CD4-positive, alpha-beta T cell treated with Interleukin-2 at 100 ng/mL for 4 hours (primary cell): ENCODE data around the gene ATXN2.

ENCODE experiments used
- DNase-seq: peaks from one replicate; pipeline ENCODE4 v3.0.0-alpha.2; 2020; ENCODE audit warnings: low spot score

Gene ATXN2

DNA sequence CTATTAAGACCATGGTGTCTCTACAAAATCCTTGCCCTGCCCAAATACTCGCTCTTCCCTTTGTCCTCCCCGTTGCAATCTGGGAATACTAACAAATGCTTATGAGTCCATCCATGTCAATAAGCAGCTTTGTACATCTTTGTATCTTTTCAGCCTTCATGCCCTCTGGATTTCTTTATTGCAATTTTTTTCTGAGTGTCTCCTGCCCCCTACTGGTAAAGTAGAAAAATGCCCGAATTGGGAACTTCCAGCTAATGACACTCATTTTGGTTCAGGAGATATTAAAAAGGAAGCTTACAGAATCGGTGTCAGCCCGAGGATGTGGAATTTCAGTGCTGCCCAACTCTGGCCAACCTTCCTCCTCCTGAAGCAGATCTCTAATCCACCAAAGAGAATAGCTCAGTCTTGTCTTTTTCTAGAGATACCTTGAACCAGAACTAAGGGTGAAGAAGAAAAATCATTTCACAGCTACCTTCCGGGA is 147.4 kb downstream of the ATXN2 start:
- DNase-seq = peak; percentile 76

DNA sequence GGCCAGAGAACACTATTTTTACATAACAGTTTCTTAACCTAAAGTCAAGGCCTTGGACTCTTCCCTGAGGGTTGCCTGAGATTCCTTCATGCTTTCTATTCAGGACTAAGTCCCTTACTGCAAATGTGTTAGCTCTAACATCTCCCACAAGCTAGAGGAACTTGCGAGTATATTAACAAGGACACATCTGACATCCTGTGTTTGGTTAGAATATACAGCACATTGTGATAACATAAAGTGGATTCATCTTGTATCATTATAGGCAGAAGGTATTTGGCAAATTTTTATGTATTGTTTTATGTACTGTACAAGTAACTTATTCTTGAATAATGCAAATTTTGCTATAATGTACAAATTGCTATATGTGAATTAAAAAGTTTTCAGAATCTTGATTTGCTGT is 147.9 kb downstream of the ATXN2 start:
- DNase-seq = no peak

DNA sequence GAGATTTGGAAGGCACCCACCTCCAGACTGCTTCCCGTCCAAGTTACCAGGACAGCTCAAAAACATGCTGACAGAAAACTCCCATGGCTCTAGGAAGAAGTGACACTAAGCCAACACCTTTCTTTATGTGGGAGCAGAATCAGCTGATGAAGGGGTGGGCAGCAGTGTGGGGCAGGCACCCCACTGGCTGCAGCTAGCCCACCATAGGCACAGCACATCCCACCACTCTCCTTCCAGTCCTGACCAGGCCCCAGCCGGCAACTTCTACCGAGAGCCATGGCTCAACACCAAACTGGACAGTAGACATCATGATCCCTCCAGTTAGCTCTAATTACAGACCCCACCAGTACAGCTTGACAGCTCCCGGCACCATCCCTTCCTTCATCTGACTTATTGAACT is 148.4 kb downstream of the ATXN2 start:
- DNase-seq = no peak

DNA sequence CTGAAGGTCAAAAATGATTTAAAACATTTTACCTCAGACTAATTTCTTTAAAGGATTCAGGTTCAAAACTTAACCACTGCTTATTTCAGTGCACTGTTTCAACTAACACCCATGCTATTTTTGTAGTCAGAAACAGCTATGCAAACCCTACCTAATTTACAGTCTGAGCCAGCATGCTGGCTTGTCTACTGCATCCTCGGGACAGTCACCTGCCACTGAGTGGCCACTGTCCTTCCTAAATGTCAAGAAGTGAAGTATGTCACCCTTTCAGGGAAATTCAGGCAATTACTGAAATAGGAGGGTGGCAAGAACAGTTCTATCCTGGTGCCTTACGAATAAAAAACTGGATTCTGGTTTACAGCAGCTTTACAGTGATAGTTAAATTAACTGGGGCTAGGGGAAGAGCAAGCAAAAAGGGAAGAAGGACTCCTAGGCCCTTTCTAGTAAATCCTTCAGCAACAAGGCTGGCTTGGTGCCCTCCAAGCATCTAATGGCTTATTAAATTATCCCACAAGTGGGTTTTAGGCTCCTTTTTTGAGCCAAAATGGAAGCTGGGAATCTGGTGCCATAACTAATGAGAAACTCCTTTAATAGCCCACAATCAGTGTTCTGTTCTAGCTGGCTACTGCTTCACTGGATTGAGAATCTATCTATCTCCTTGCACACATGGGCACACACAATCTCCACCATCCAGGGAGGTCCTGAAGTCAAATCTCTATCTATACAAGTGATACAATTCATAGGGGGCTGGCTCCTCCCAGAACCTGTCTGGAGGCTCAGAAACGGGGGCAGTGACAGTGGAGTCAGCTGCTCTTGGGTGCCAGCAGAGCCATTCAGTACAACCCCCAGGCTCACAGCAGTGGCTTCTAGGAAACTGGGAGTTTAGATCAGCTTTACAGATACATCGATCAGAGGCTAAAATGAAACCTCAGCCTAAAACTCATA is 150.0 kb downstream of the ATXN2 start:
- no peak for DNase-seq

DNA sequence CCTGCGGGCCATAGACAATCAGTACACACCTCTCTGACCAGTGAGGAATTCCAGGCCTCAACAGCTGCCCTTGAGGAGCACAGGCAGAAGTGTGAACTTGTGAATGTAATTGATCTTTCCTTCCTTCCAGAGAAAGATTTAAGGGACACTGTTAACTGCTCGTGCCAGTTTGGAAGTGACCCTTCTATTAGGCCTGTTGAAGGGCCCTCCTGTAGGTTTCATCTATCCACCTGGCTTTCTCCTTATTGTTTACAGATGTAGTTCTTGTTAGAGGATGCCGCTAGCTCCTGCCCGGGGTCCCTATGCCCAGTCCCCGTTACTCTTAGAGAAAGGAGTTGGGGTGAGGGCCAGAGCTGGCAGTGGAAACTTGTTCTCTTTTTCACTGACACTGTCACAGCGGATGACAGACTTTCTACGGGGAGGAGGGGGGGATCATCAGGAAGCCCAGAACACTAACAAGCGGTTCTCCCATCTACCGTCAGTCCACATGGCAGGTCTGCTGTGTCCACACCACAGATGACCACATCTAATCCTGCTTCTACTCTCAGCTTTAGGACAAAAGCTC is 150.8 kb downstream of the ATXN2 start:
- no peak for DNase-seq

DNA sequence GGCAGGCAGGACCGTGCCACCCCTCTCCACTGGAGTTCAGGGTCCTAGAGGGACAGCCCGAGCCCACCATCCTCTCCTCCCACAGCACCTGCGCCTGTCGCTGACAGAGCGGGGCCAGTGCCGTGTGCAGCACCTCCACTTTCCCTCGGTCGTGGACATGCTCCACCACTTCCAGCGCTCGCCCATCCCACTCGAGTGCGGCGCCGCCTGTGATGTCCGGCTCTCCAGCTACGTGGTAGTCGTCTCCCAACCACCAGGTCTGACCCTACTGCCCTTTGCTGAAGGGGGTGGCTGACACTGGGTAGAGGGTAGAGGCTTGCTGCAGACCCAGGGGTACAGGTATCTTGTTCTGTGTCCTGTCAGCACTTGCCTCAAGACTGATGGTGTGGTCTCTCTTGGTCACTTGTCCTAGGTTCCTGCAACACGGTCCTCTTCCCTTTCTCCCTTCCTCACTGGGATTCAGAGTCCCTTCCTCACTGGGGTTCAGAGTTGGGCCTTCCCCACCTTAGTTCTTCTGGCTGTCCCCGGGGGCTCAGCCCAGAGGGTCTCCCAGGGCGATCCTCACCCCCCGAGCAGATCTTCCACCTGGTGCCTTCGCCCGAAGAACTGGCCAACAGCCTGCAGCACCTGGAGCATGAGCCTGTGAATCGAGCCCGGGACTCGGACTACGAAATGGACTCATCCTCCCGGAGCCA is 151.4 kb downstream of the ATXN2 start:
- no peak for DNase-seq

DNA sequence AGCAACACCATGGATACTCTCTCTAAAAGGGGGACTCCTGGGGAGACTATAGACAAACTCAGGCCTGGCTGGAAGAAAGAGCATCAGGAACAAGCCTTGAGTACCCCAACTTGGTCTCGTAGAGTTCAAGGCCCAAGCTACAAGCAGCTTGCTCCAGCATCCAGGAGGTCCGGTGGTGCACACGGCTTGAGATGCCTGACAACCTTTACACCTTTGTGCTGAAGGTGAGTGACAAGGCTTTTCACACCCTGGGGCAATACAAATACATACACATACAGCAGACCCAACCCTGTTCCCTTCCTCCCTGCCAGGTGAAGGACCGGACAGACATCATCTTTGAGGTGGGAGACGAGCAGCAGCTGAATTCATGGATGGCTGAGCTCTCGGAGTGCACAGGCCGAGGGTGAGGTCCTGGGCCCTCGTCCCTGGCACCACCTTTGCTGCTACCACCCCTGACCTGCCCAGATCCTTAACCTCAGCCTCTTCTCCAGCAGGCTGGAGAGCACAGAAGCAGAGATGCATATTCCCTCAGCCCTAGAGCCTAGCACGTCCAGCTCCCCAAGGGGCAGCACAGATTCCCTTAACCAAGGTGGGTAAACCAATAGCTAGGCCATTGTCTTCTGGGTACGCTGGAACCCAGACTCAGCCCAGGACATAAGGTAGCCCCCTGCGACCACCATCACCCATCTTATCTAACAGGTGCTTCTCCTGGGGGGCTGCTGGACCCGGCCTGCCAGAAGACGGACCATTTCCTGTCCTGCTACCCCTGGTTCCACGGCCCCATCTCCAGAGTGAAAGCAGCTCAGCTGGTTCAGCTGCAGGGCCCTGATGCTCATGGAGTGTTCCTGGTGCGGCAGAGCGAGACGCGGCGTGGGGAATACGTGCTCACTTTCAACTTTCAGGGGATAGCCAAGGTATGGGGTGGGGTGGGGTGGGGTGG is 152.2 kb downstream of the ATXN2 start:
- no peak for DNase-seq

DNA sequence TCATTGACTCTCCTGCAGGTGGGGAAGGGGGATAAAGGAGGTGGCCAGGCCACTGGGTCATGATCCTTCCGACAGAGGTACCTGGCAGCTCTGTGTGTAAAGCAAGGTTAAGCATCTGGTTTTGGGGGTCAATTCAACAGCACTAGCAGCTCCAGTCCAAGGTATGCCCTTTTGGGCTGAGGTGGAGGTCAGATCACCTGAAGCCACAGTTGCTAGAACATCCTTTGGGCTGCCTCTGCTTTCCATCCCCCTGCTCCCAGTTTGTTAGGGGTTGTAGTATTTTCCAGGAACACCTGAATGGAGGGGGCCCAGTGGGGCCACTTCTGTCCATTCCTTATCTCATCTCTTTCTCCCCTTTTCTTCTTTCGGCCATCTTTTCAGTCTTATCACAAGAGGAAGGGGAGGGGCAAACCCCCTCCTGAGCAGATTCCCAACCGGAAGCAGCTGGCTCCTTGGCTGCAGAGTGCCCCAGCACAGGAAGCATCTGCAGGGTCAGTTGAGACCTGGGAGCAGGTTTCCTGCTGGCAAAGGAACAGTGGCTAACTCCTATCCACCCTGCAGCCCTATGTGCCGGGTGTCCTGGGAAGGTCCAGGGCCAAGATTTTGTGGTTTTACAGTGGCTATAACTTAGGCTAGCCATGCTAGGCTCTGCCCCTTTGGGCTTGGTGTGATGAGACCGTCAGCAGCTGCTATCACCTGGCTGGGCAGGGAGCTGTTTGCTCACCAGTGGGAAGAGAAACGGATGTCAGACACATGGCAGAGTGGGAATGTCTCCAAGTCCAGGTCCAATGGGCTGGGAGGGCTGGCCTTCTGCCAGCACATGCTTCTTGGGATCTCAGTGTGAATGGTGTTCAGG is 153.2 kb downstream of the ATXN2 start:
- DNase-seq = no peak

DNA sequence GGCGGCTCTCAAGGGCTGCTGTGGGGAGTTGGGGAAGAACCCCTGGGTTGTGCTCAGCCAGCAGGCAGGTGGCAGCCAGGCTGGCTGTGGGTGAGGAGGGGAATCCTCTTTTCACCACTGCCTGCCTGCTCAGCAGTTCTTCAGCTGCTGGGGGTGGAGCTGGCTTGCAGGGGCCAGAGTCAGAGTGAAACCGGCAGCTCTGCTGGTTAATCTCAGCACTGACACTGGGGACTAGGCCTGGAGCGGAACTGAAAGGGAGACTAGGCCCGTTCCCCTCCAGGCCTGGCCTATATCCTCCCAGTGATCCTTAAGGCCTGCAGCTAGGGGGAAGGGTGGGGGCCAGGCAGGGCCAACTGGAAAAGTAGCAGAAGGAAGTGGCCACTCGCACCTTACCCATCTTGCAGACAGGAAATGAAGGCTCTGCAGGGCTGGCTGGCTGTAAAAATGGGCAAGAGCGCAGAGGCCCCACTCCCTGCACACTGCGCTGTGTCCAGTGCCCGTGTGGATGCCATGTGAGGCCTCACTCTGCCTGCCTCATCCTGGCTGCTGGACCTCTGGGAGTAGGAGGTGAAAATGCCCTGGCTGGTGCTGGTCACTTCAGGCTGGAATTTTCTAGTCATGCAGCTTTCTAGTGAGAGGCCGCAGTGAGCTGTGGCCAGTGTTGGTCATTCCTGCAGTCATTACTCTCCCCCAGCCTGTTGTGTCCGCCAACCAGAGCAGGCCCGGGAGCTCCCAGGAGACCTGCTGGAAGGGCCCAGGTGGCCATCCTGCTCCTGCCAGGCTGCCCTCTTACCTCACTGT is 154.0 kb downstream of the ATXN2 start:
- peak; percentile 87 for DNase-seq

DNA sequence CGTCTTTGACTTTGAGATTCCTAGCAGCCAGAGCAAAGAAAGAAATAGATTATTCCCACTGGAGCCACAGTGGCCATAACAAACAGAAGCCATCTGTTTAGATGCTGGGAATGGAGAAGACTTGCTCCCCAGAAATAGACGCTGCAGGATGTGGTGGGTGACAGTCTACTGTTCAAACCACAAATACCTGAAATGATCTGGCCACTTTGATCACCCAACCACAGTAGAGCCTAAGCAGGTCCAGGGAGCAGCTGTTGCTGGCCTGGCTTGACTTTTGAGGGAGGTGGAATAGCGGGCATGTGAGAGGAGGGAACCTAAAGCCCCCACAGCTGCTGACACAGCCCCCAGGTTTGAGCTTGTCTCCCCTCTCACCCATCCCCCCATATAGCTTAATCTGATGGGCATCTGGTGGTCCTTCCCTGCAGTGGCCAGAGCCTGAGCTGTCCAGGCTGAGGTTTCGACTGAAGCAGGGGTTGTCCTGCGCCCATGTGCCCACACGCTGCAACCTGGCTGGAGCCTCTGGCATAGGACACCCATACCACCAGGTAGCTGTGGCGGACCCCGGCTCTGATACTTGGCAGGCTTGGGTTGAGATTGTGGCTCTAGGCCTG is 154.7 kb downstream of the ATXN2 start:
- DNase-seq = no peak

DNA sequence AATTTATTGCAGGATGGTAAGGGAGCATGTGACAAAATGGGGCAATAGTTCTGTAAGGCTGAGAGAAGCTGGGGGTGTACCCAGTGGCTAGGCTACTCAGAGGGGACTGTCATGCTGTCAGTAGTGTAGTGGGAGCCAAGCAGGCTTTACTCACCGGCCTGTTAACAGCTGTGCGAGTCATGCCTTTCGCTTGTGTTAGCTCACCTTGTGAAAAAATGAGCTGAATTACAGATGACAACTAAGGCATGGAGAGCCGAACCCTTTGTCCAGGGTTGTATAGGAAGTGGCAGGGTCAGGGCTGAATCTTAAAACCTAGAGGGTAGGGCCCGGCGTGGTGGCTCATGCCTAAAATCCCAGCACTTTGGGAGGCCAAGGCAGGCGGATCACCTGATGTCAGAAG is 155.5 kb downstream of the ATXN2 start:
- peak; percentile 54 for DNase-seq

DNA sequence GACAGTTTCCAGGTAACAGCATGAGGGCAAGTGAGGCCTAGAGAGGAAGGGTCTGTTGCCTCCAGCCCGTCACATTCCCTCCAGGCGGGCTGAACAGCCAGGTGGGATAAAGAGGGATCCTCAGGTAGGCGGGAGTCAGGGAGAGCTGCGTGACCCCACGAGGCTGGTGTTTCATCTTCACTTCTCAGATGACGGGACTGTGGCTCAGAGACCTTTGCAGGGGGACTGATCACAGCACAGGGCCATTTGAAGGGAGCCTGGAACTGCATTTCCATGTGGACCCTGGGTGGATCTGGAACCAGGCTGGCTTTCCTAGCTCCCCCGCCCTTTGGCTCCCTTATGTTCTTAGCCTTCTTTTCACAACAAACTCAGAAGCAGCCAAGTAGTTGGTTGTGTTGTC is 156.0 kb downstream of the ATXN2 start:
- DNase-seq = no peak

DNA sequence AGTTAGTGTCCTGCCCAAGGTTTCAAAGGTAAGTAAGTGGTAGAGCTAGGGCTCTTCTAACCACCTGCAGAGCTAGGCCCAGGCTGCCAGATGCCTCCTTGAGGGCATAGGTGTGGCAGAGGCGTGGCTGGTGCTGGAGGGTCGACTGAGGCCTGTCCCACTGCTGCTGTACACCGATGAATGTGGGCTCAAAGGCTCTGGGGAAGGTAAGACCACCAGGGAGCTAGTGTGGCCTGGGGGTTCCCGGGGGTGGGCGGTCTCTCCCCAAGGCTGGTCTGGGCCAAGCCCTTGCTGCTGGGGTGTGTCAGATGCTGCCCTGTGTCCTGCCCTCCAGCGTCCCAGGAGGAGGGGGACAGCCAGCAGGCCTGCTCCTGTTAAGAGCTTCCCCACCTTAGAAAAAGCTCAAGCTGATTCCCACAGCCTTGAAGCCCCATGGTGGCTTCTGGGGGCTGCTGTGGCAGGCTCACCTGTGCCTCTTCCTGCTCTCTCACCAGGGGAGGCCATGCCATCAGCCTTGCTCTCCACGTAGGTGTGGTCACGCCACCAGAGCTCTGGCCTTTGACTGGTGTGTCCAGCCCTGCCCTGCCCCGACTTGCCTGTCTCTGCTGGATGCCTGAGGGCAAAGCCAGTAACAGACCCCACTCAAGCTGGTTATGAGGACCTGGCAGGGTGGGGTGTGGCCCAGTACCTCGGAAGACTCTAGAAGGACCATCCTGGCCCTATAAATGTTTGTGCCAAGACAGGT is 156.6 kb downstream of the ATXN2 start:
- no peak for DNase-seq

DNA sequence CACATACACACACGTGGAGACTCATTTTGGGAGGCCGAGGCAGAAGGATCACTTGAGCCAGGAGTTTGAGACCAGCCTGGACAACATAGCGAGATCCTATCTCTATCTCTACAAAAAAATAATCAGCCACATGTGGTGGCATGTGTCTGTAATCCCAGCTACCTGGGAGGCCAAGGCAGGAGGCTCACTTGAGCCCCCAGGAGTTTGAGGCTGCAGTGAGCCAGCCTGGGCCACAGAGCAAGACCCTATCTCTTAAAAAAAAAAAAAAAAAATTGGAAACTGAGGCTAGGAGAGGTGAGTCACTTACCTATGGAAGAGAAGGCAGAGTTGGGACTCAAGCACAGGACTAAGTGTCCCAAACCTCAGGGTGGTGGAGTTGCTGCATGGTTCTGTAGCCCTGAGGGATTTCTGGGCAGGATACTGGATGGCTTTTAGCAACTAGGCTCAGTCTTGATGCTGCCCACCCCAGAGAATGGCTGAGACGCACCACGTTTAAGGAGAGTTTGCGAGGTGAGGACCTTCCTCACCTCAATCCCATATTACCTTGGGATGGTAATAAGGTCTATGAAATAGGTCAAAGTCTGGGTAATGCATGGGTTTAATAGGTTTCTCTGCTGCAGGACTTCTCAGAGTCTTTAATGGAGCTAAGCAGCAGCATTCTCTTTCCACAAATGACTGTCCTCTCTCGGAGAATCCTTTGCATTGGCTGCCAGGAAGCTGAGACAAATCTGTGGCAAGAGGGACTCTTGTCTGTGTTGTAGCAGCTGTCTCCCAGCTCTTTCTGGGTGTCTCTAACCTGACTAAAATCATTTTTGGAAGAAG is 157.8 kb downstream of the ATXN2 start:
- no peak for DNase-seq

DNA sequence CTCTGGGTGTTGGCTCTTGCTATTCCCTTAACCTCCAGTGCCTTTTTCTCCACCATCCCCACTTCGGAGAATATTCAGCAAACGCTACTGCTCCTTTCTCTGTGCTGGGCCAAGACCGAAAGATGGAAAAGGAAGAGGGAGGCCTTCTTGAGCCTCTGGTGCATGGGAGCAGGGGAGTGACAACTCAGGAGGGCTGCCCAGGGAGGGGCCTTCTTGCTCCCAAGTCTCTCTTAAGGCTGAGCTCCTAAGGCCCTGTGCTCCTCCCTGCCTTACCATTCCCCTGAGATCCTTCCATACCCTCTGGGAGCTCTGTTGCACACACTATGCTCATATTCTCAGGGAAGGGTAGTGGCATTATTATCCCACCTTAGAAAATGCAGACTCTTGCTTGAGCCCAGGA is 158.5 kb downstream of the ATXN2 start:
- no peak for DNase-seq

DNA sequence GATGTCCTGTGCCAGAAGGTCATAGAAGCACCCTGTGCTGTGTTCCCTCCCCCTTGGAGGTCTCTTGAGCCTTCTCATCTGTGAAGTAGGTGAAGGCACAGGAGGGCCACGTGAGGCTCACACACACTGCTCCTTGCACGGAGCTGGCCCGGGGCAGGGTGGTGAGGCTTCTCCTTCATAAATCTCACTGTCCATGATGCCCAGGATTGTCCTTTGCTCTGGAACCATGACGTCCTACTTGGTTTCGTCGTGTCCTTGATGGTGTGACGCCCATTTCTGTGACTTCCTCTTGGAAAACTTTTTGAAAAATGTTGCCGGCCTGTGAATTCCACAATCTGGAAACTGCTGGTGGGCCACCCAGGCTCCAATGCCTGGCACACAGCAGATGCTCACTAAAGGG is 159.0 kb downstream of the ATXN2 start:
- DNase-seq = no peak

DNA sequence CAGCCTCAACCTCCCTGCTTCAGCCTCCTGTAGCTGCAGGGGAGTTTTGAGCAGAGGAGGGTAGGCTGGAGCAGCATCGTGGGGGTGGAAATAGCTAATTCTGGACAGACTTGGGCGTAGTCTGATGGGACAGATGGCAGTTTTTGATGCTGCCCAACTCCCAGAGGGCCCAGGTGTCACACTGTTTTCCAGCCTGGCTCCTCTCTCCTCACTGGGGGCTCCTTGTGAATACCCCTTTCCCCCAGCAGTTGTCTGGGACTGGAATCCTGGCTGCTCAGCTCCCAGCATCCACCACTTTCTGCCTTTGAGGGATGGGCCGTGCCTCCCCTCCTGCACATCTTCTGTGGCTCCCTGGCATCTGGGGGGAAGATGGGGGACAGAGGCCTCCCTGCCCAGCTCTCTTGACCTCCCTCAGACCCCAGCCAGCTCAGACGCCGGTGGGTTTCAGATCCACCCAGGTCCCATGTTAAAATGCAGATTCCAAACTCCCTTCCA is 159.4 kb downstream of the ATXN2 start:
- no peak for DNase-seq

DNA sequence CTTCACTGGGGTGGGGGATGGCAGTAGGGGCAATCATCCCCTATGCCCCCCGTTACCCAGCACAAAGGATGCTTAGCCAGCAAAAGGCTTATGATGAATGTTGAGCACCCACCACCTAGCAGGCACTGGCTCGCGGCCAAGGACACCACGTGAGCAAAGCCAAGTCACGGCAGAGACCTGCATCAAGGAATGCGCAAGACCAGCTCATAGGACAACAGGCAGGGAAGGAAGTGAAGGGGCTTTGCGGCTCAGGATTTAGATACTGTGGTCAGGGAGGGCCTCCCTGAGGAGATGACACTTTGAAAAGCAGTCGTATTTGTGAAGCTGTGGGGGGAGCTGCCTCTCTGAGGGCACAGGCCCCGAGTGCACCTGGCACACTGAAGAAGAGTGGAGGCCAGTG is 160.6 kb downstream of the ATXN2 start:
- DNase-seq = peak; percentile 49
